ENCODE measurements around the gene GRM7.

GRCh38 chr3:7545334-7545733 is 684.4 kb downstream of the GRM7 start:
- TF ChIP-seq CTCF (IDR thresholded peaks at IDR 0.05), result no peak
- no peak for TF ChIP-seq POLR2A (IDR thresholded peaks at IDR 0.05)
